NCI-H1105 (cell line): ENCODE data around the gene TCERG1L.

Experiments
- DNase-seq: peaks from one replicate; lab custom pipeline; 2025; lab: John Stamatoyannopoulos, UW

TCERG1L gene

DNA sequence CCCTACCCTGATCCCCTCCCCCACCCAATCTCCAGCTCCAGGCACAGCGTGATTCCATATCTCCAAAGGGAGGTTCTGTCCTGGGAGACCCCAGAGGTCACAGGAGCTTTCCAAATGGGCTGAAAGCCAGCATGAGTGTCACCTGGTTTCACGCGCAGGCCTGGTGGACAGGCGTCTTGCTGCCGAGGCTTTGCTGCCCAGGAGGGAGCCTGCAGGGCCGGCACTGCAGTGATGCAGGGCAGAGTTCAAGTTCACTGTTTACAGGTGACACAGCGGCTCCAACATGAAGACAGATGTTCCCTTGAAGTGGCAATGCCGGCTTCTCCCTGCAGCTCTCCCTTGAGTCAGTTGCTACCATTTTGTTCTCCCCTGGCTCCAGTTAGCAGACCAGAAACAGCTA, 104.3 kb downstream of the TCERG1L start:
- no peak for DNase-seq

GRCh38 chr10:131206111-131206995, 105.2 kb downstream of the TCERG1L start:
- DNase-seq: no peak

- no peak for DNase-seq
These were observed 106.0 kb downstream of the TCERG1L start for GRCh38 chr10:131205556-131205955.

- DNase-seq: no peak
These were observed 106.9 kb downstream of the TCERG1L start for GRCh38 chr10:131204406-131205152.

DNA sequence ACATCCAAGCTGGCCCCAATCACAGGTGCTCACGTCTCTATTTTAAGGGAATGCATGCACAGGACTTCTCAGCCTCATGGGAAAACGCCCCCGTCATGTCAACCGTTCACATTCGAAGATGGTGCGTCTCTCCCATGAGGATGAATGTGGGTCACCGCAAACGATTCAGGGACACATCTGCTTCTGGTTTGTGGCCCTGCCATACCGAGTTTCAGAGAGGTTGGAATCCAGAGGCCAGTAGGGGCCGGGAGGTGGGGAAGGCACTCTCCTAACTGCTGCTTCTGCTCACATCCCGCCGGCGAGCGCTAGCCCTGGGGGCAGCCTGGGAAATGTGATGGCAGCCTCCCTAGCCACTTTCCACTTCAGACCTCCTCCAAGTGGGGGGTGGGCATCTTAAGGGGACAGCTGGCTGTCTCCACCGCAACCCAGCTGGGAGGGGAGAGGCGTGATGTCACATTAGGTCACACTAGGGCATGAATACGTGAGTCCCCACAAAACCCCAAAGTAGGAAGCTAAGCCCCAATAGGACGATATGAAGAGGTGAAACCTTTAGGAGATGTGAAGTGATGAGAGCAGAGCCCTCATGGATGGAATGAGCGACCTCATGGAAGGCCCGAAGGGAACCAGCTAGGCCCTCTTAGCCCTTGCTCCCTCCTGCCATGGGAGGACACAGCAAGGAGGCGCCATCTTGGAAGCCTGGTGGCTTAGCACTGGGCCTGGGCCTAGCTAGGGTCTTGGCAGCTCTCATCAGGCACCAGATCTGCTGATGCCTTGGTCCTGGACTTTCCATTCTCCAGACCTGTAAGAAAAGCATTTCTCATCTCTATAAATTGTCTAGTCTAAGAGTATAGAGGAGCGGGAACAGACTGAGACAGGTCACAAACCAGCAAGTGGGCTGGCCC, 107.8 kb downstream of the TCERG1L start:
- DNase-seq: no peak

GRCh38 chr10:131202990-131203389, 108.5 kb downstream of the TCERG1L start:
- no peak for DNase-seq

DNA sequence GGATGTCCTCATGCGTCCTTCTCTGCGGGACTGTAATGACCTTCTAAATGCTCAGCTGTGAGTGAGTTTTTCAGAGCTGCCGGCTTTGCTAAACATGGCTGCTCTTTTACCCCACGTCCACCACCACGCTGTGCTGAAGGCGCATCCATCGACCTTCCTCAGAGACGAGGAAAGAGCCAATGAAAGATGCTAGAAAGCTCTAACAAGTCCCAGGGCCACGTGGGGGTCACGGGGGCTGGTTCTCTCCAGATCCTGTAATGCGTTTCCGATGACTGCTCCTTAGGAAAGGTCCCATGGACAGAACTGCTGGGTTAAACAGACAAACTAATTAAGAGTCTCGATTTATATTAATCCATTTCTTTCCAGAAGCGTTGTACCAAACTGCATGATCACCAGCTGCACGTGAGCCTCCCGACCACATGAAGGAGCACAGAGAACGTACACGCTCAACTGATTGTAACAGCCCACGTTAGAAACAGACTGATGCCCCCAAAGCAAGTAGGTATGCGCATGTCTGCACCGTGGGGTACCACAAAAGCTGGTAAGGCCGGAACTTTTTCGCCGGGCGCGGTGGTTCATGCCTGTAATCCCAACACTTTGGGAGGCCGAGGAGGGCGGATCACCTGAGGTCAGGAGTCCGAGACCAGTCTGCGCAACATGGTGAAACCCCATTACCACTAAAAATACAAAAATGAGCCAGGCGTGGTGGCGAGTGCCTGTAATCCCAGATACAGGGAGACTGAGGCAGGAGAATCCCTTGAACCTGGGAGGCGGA, 109.6 kb downstream of the TCERG1L start:
- no peak for DNase-seq

GRCh38 chr10:131200856-131201470, 110.6 kb downstream of the TCERG1L start:
- DNase-seq: no peak

DNA sequence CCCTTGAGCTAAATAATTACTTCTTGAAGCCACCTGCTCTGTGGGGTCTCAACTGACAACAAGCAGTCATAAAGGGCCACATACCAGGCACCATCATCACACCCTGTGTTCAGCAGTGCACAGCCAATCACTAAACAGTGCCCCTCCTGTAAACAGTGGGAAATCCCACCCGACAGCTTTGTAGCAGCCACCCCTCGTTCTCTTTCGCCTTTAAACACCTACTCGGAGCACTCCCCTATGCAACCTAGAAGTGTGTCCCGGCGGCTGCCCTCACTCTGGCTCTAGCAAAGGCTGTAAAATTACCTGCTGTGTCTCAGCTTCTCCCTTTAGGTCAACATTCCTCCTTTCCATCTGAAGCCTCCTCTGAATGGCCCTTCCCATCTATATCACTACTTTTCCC, 111.9 kb downstream of the TCERG1L start:
- no peak for DNase-seq

GRCh38 chr10:131198843-131199242, 112.7 kb downstream of the TCERG1L start:
- DNase-seq: no peak

- DNase-seq: no peak
These were observed 113.1 kb downstream of the TCERG1L start for GRCh38 chr10:131198401-131198800.

DNA sequence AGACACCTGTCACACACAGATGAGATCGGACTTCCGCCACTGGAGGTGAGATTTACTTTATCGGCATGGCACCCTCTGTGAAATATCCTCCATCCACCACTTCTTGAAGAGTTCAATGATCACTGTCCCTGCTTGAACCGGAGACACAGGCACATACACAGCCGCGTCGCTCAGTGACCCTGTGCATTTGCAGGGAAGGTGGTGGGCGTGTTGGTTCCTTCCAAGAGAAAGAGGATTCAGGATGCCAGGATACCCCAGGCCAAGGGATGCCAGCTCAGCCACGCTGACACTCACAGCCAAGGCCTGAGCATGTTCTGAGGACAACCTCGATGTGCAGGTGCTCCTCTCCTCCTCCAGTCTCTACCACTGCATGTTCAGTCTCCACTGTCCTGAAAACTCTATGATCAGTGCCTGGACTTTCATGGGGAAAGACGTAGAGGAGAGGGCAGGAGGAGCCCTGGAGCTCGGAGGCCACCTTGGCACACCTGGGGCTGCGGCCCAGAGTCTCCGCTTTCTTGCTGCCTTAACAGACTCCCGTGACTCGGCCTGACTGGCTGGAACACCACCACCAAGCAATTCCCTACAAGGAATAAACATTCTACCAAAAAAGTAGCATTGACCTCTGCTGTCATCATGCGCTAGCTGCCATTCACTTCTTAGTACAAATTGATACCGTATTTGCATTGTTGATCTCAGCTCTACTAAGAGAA, 115.2 kb downstream of the TCERG1L start:
- no peak for DNase-seq

- no peak for DNase-seq
These were observed 115.9 kb downstream of the TCERG1L start for GRCh38 chr10:131195558-131196159.

DNA sequence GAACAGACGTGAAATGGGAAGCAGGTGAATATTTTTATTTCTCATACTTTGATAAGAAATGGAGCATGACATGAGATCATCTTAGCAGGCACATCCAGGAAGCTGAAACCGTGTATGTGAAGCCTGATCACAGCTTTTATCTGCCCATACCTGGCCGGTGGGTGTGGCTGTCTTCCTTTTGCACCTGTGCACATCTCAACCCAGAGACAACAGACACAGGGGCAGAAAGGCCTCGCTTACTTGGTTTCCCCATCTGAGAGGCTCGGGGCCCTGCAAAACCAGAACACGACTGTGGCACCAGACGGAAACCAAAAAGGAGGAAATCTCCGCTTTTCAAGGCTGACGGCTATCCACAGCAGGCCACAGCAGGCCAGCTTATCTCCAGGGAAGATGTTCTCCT, 116.4 kb downstream of the TCERG1L start:
- DNase-seq: no peak

DNA sequence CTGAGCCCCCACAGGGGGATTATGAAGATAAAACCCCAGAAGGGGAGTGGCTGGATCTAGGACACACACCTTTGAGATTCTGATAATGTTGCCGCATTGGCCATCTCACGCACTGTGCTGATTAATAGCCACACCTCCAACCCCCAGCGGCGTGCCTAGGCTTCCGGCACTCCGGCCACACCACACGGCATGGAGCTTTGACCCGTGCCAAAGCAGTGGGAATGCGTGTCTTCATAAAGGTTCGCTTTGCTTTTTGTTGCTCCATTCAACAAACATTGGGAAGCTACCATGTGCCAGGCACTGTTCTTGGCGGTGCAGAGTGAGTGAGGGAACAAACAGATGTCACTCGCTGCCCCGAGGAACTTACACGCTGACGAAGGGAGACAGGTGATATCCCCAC, 117.6 kb downstream of the TCERG1L start:
- no peak for DNase-seq

- no peak for DNase-seq
These were observed 123.0 kb downstream of the TCERG1L start for GRCh38 chr10:131188494-131188893.

GRCh38 chr10:131187926-131188325, 123.6 kb downstream of the TCERG1L start:
- DNase-seq: peak; percentile 53

DNA sequence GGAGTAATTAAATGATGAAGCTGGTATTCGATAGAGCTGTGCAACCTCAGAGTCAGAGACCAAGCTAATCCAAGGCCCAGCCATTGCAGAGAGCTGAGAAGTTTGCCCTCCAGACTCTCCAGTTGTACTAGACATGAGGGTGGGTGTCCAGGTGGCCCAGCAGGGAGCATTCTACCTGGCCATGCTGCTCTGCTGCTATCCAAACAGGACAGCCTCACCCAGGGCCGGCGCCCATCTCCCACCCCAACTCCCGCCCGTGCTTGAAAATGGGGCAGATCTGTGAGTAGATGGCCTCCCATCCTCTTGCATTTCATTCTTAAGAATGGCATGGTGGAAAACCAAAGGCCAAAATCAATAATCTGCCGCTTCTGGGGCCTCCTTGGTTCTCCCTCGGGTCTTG, 124.2 kb downstream of the TCERG1L start:
- no peak for DNase-seq

DNA sequence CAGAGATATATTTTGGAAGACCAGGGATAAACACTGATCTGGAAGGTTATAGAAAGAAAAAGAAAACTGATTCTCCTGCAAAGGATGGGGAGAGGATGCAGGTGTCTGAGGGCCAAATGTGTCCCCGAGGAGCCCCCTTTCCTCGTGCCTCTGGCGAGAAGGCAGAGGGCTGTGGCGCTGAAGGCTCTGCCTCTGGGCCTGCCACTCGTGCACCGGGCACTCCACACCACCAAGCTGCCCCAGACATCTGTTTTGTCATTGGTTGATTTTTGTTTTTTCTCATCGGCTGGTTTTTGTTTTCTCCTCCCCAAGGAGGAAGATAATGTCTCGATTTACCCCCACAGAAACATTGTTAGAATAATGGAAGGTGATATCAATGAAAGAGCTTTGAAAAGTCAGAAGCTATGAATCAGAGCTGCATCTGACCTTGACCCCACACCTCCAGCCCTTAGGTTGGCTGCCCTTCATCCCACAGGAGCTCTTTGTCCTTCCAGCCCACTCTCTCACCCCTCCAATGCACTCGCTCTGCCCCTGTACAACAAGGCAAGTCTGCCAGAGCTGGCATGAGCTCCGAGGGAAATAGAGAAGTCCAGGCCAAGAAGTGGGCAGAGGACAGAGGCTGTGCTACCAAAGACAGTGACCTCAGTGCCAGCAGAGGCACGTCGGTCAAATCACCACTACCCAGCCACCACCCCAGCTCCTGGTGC, 124.8 kb downstream of the TCERG1L start:
- no peak for DNase-seq
